ENCODE measurements around the gene FRMD1. TPM values are rescaled to one million over a fixed set of nuclear protein-coding genes. Genes with fewer than 3 reads are reported as not detected.

The FRMD1 gene
- total RNA-seq, 1 experiment from 2014 or later, result not detected

DNA sequence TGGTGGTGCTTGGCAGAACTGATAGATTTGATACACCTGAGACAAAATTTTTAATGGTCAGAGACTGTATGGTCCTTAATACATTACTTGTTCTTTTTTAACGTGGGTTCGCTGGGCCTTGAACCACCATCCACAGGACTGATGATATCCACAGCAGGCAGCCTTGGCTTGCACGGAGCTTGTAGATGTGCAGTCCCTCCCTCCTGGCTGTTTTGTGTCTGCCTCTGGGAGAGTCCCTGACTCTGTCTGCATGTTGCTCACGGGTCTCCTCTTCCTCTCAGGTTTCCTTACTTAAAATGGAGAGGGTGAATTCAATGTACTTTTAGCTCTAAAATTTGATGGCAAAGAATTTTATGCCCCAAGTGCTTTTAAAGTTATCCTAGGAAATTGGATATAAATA is 64.0 kb downstream of the FRMD1 start:
- H3K9me3 ChIP-seq (ENCODE audit: control insufficient read depth in 1 of 2, insufficient read depth in 1 of 2, low read depth in 1 of 2, low read length in 2 of 2), result peaks cover 6 to 12% of the 10 kb centered on the region in 2 experiments; a peak in 3 of 4 replicates
- no peak overlapping the region for H3K27ac ChIP-seq (ENCODE audit: low read depth, low read length)
- RAD21 ChIA-PET (ENCODE audit: low non-redundant PET in 1 of 2, low total read pairs in 2 of 2, uncharacterized antibody in 2 of 2, unreplicated experiment in 2 of 2), result no interaction called here
- H3K36me3 ChIP-seq (ENCODE audit: control insufficient read depth in 1 of 2, insufficient read depth in 2 of 2, low read length in 2 of 2), result no peaks in the 10 kb centered on the region
- DNase-seq (ENCODE audit: low read depth, low spot score), result no peak
- no peak overlapping the region for H3K9ac ChIP-seq (ENCODE audit: low read length)
- BruUV-seq (replicated peaks), result no TSS peak
- H2AFZ ChIP-seq (ENCODE audit: low read depth, low read length, poor library complexity, severe bottlenecking), result no peak overlapping the region
- no peaks in the 10 kb centered on the region for H3K4me1 ChIP-seq (ENCODE audit: control insufficient read depth in 1 of 2, insufficient read depth in 2 of 2, low read length in 2 of 2)
- no peak overlapping the region for H3K4me3 ChIP-seq (replicated peaks in 1 of 2; ENCODE audit: low read depth in 1 of 2, low read length in 2 of 2)
- H3K79me2 ChIP-seq (ENCODE audit: insufficient read depth, low read length), result no peaks in the 10 kb centered on the region
- POLR2A ChIA-PET, result no interaction called here
- H3K27me3 ChIP-seq (ENCODE audit: insufficient read depth, low read length), result no peaks in the 10 kb centered on the region
- TF ChIP-seq EGR1 (IDR thresholded peaks at IDR 0.05; ENCODE audit: low read depth), result no peak
- no peak for TF ChIP-seq CEBPB (IDR thresholded peaks at IDR 0.05; ENCODE audit: low read depth)
- no peaks in the 10 kb centered on the region for H4K20me1 ChIP-seq (ENCODE audit: insufficient read depth)
- intact Hi-C loops (cut with micrococcal nuclease), result no loop called here
- no peak overlapping the region for H3K4me2 ChIP-seq (ENCODE audit: low read length)
- ATAC-seq, result no peak
- CTCF ChIA-PET, result no interaction called here
- no peaks in the 10 kb centered on the region for H3K9me2 ChIP-seq (ENCODE audit: insufficient read depth)

DNA sequence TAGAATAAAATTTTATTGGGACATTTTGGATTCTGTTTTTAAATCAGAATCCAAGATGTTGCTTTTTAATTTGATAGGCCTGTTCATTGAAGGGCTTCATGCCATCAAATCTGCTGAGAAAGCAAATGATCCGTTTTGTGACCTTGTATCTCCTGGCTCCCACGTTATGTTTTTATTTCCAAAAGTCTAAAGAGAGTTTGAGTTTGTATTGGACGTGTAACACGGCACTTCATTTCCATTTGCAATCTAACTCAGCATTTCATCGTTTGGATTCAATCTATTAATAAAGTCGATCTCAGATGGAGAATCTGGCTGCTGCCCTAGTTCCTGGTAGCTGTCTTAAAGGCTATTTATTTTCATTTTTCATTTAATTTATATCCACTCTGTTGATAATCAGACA is 64.6 kb downstream of the FRMD1 start:
- POLR2A ChIA-PET, result no interaction called here
- H3K27ac ChIP-seq (ENCODE audit: low read depth, low read length), result no peak overlapping the region
- DNase-seq (ENCODE audit: low read depth, low spot score) (no peak), ATAC-seq (no peak)
- no peak overlapping the region for H2AFZ ChIP-seq (ENCODE audit: low read depth, low read length, poor library complexity, severe bottlenecking)
- no peak overlapping the region for H3K4me3 ChIP-seq (replicated peaks in 1 of 2; ENCODE audit: low read depth in 1 of 2, low read length in 2 of 2)
- H3K79me2 ChIP-seq (ENCODE audit: insufficient read depth, low read length), result no peaks in the 10 kb centered on the region
- peaks cover 10 to 12% of the 10 kb centered on the region in 2 experiments; a peak in 3 of 4 replicates for H3K9me3 ChIP-seq (ENCODE audit: control insufficient read depth in 1 of 2, insufficient read depth in 1 of 2, low read depth in 1 of 2, low read length in 2 of 2)
- H3K9ac ChIP-seq (ENCODE audit: low read length), result no peak overlapping the region
- H3K4me1 ChIP-seq (ENCODE audit: control insufficient read depth in 1 of 2, insufficient read depth in 2 of 2, low read length in 2 of 2), result no peaks in the 10 kb centered on the region
- no TSS peak for BruUV-seq (replicated peaks)
- H3K9me2 ChIP-seq (ENCODE audit: insufficient read depth), result no peaks in the 10 kb centered on the region
- no peaks in the 10 kb centered on the region for H3K36me3 ChIP-seq (ENCODE audit: control insufficient read depth in 1 of 2, insufficient read depth in 2 of 2, low read length in 2 of 2)
- TF ChIP-seq, protein P1, sequence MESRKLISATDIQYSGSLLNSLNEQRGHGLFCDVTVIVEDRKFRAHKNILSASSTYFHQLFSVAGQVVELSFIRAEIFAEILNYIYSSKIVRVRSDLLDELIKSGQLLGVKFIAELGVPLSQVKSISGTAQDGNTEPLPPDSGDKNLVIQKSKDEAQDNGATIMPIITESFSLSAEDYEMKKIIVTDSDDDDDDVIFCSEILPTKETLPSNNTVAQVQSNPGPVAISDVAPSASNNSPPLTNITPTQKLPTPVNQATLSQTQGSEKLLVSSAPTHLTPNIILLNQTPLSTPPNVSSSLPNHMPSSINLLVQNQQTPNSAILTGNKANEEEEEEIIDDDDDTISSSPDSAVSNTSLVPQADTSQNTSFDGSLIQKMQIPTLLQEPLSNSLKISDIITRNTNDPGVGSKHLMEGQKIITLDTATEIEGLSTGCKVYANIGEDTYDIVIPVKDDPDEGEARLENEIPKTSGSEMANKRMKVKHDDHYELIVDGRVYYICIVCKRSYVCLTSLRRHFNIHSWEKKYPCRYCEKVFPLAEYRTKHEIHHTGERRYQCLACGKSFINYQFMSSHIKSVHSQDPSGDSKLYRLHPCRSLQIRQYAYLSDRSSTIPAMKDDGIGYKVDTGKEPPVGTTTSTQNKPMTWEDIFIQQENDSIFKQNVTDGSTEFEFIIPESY (IDR thresholded peaks at IDR 0.05; ENCODE audit: extremely low read depth, insufficient replicate concordance, low read length), result no peak
- TF ChIP-seq, protein P2, sequence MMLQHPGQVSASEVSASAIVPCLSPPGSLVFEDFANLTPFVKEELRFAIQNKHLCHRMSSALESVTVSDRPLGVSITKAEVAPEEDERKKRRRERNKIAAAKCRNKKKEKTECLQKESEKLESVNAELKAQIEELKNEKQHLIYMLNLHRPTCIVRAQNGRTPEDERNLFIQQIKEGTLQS (IDR thresholded peaks at IDR 0.05), result no peak
- TF ChIP-seq, protein P3, sequence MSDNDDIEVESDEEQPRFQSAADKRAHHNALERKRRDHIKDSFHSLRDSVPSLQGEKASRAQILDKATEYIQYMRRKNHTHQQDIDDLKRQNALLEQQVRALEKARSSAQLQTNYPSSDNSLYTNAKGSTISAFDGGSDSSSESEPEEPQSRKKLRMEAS (IDR thresholded peaks at IDR 0.05), result no peak
- TF ChIP-seq JUND (IDR thresholded peaks at IDR 0.05), result no peak
- TF ChIP-seq ZFX (IDR thresholded peaks at IDR 0.05), result no peak
- TF ChIP-seq YY1 (IDR thresholded peaks at IDR 0.05; ENCODE audit: extremely low read depth, insufficient replicate concordance, low read depth, low read length), result no peak
- TF ChIP-seq ZNF274 (IDR thresholded peaks at IDR 0.05; ENCODE audit: low read depth, low read length), result no peak
- TF ChIP-seq EGR1 (IDR thresholded peaks at IDR 0.05; ENCODE audit: low read depth), result no peak
- TF ChIP-seq FOSL1 (IDR thresholded peaks at IDR 0.05; ENCODE audit: low read depth), result no peak
- TF ChIP-seq EZH2 (IDR thresholded peaks at IDR 0.05), result no peak
- TF ChIP-seq, protein P4, sequence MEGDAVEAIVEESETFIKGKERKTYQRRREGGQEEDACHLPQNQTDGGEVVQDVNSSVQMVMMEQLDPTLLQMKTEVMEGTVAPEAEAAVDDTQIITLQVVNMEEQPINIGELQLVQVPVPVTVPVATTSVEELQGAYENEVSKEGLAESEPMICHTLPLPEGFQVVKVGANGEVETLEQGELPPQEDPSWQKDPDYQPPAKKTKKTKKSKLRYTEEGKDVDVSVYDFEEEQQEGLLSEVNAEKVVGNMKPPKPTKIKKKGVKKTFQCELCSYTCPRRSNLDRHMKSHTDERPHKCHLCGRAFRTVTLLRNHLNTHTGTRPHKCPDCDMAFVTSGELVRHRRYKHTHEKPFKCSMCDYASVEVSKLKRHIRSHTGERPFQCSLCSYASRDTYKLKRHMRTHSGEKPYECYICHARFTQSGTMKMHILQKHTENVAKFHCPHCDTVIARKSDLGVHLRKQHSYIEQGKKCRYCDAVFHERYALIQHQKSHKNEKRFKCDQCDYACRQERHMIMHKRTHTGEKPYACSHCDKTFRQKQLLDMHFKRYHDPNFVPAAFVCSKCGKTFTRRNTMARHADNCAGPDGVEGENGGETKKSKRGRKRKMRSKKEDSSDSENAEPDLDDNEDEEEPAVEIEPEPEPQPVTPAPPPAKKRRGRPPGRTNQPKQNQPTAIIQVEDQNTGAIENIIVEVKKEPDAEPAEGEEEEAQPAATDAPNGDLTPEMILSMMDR (IDR thresholded peaks at IDR 0.05 in 2 of 3, conservative IDR thresholded peaks at IDR 0.05 in 1 of 3; ENCODE audit: borderline replicate concordance in 1 of 3, insufficient read depth in 1 of 3, low read depth in 2 of 3, low read length in 2 of 3), result no peak
- TF ChIP-seq SRF (IDR thresholded peaks at IDR 0.05; ENCODE audit: low read depth), result no peak
- no peak for TF ChIP-seq SIN3A (IDR thresholded peaks at IDR 0.05; ENCODE audit: low read depth)
- RAD21 ChIA-PET (ENCODE audit: low non-redundant PET in 1 of 2, low total read pairs in 2 of 2, uncharacterized antibody in 2 of 2, unreplicated experiment in 2 of 2), result no interaction called here
- no peaks in the 10 kb centered on the region for H3K27me3 ChIP-seq (ENCODE audit: insufficient read depth, low read length)
- intact Hi-C loops (cut with micrococcal nuclease), result no loop called here
- H3K4me2 ChIP-seq (ENCODE audit: low read length), result no peak overlapping the region
- CTCF ChIA-PET, result no interaction called here
- H4K20me1 ChIP-seq (ENCODE audit: insufficient read depth), result no peaks in the 10 kb centered on the region

Data from HCT116 (cell line).